ENCODE results near the gene HELZ2.

HELZ2 gene

GRCh38 chr20:63599396-63600050 is 25.5 kb upstream of the HELZ2 start:
- Histone ChIP-seq H3K27me3 (ENCODE audit: insufficient read depth, low read depth, severe bottlenecking) (no peaks in the 10 kb centered on the region), H3K9me3 (ENCODE audit: severe bottlenecking) (no peaks in the 10 kb centered on the region), H3K4me3 (ENCODE audit: low read depth, low read length) (no peak overlapping the region), H3K27ac (no peak overlapping the region), H3K36me3 (peaks cover 40% of the 10 kb centered on the region)
- no peak for TF ChIP-seq CTCF (IDR thresholded peaks at IDR 0.05; ENCODE audit: low read depth, low read length)
- no peak for DNase-seq

- H3K4me3 ChIP-seq (ENCODE audit: low read depth, low read length): no peak overlapping the region
- DNase-seq: no peak
- H3K36me3 ChIP-seq: peaks cover 40% of the 10 kb centered on the region
- no peak for TF ChIP-seq CTCF (IDR thresholded peaks at IDR 0.05; ENCODE audit: low read depth, low read length)
- H3K27me3 ChIP-seq (ENCODE audit: insufficient read depth, low read depth, severe bottlenecking): no peaks in the 10 kb centered on the region
- H3K9me3 ChIP-seq (ENCODE audit: severe bottlenecking): no peaks in the 10 kb centered on the region
- no peak overlapping the region for H3K27ac ChIP-seq
Measured at GRCh38 chr20:63598479-63599395, 24.7 kb upstream of the HELZ2 start.

- H3K4me3 ChIP-seq (ENCODE audit: low read depth, low read length): no peak overlapping the region
- no peak overlapping the region for H3K27ac ChIP-seq
- no peaks in the 10 kb centered on the region for H3K27me3 ChIP-seq (ENCODE audit: insufficient read depth, low read depth, severe bottlenecking)
- no peak for TF ChIP-seq CTCF (IDR thresholded peaks at IDR 0.05; ENCODE audit: low read depth, low read length)
- no peaks in the 10 kb centered on the region for H3K9me3 ChIP-seq (ENCODE audit: severe bottlenecking)
- no peak for DNase-seq
- peaks cover 40% of the 10 kb centered on the region for H3K36me3 ChIP-seq
Measured at GRCh38 chr20:63597651-63598478, 23.8 kb upstream of the HELZ2 start.

- no peaks in the 10 kb centered on the region for H3K27me3 ChIP-seq (ENCODE audit: insufficient read depth, low read depth, severe bottlenecking)
- no peak for TF ChIP-seq CTCF (IDR thresholded peaks at IDR 0.05; ENCODE audit: low read depth, low read length)
- no peak for DNase-seq
- H3K27ac ChIP-seq: no peak overlapping the region
- H3K36me3 ChIP-seq: peaks cover 40% of the 10 kb centered on the region
- H3K9me3 ChIP-seq (ENCODE audit: severe bottlenecking): no peaks in the 10 kb centered on the region
- H3K4me3 ChIP-seq (ENCODE audit: low read depth, low read length): no peak overlapping the region
Measured at GRCh38 chr20:63596423-63596822, 22.4 kb upstream of the HELZ2 start.

GRCh38 chr20:63595416-63596127 is 21.5 kb upstream of the HELZ2 start:
- Histone ChIP-seq H3K36me3 (peaks cover 39% of the 10 kb centered on the region), H3K9me3 (ENCODE audit: severe bottlenecking) (no peaks in the 10 kb centered on the region), H3K27ac (no peak overlapping the region), H3K27me3 (ENCODE audit: insufficient read depth, low read depth, severe bottlenecking) (no peaks in the 10 kb centered on the region), H3K4me3 (ENCODE audit: low read depth, low read length) (no peak overlapping the region)
- DNase-seq: no peak
- no peak for TF ChIP-seq CTCF (IDR thresholded peaks at IDR 0.05; ENCODE audit: low read depth, low read length)
